Smooth muscle cell (in vitro differentiated cells): ENCODE measurements around the gene C2CD2L. TPM values are rescaled to one million over a fixed set of nuclear protein-coding genes. Genes with fewer than 3 reads are reported as not detected.

ENCODE experiments used
- DNase-seq: peaks from one replicate; lab custom pipeline; 2025; ENCODE audit not compliant: unreplicated experiment; lab: John Stamatoyannopoulos, UW
- H2AFZ ChIP-seq: fragments of 200-600 bp; sonication (generic); 2 replicates; pipeline ENCODE4 v1.6.0; 2016; ENCODE audit warnings: antibody characterized with exemption, low read depth, mild to moderate bottlenecking
- H3F3A ChIP-seq: fragments of 200-600 bp; sonication (generic); 2 replicates; pipeline ENCODE4 v1.6.0; 2017; ENCODE audit warnings: antibody characterized with exemption, low read depth
- H3K27ac ChIP-seq: fragments of 200-600 bp; sonication (generic); 2 replicates; pipeline ENCODE4 v1.5.1; 2016; ENCODE audit warnings: low read depth, mild to moderate bottlenecking
- H3K27me3 ChIP-seq: fragments of 200-600 bp; sonication (generic); 2 replicates; pipeline ENCODE4 v1.6.1; 2016; ENCODE audit warnings: low read depth, mild to moderate bottlenecking
- H3K36me3 ChIP-seq: fragments of 200-600 bp; sonication (generic); 2 replicates; pipeline ENCODE4 v1.5.1; 2016; ENCODE audit warnings: low read depth
- H3K4me1 ChIP-seq: fragments of 200-600 bp; sonication (generic); 2 replicates; pipeline ENCODE4 v1.5.1; 2016; ENCODE audit warnings: low read depth
- H3K4me2 ChIP-seq: fragments of 200-600 bp; sonication (generic); 2 replicates; pipeline ENCODE4 v1.6.0; 2016; ENCODE audit warnings: mild to moderate bottlenecking
- H3K4me3 ChIP-seq: fragments of 200-600 bp; sonication (generic); 2 replicates; pipeline ENCODE4 v1.5.1; 2016; ENCODE audit warnings: mild to moderate bottlenecking
- H3K79me2 ChIP-seq: fragments of 200-600 bp; sonication (generic); 2 replicates; pipeline ENCODE4 v1.6.0; 2016; ENCODE audit warnings: low read depth, mild to moderate bottlenecking
- H3K9ac ChIP-seq: fragments of 200-600 bp; sonication (generic); 2 replicates; pipeline ENCODE4 v1.6.0; 2016; ENCODE audit warnings: low read depth
- H3K9me3 ChIP-seq: fragments of 200-600 bp; sonication (generic); replicated peaks from 2 replicates; pipeline ENCODE4 v1.5.1; 2016; ENCODE audit warnings: low read depth
- H4K20me1 ChIP-seq: fragments of 200-600 bp; sonication (generic); 2 replicates; pipeline ENCODE4 v1.6.0; 2016; ENCODE audit warnings: low read depth
- WGBS: methylation state at CpG from one replicate; pipeline ENCODE4 v1.1.7; 2016; ENCODE audit warnings: low lambda C conversion rate; 5-methylcytosine and 5-hydroxymethylcytosine counted together
- polyA plus RNA-seq: library from polyadenylated mRNA; unstranded; fragments of >200 nt; fragmentation: Nextera tagmentation; extraction: Ambion mirVana; gene quantifications from 2 replicates; pipeline ENCODE4 v1.2.1, GENCODE V29; 2016
- total RNA-seq: library from RNA; depleted of rRNA; stranded (reverse); fragments of >200 nt; gene quantifications from 2 replicates; pipeline ENCODE4 v1.2.3, GENCODE V29; 2014
- TF ChIP-seq, protein P1 (sequence below): fragments of 200-600 bp; sonication (generic); IDR thresholded peaks from 2 replicates; pipeline ENCODE4 v1.5.1; 2017; ENCODE audit warnings: borderline replicate concordance, mild to moderate bottlenecking, antibody characterized with exemption; ENCODE audit not compliant: insufficient read depth, poor library complexity, severe bottlenecking

C2CD2L gene
- total and polyA plus RNA-seq, 2 experiments from 2014 or later: 4.8 to 7.2 TPM

- no peaks in the 10 kb centered on the region for H3K79me2 ChIP-seq
- TF ChIP-seq, protein P1, sequence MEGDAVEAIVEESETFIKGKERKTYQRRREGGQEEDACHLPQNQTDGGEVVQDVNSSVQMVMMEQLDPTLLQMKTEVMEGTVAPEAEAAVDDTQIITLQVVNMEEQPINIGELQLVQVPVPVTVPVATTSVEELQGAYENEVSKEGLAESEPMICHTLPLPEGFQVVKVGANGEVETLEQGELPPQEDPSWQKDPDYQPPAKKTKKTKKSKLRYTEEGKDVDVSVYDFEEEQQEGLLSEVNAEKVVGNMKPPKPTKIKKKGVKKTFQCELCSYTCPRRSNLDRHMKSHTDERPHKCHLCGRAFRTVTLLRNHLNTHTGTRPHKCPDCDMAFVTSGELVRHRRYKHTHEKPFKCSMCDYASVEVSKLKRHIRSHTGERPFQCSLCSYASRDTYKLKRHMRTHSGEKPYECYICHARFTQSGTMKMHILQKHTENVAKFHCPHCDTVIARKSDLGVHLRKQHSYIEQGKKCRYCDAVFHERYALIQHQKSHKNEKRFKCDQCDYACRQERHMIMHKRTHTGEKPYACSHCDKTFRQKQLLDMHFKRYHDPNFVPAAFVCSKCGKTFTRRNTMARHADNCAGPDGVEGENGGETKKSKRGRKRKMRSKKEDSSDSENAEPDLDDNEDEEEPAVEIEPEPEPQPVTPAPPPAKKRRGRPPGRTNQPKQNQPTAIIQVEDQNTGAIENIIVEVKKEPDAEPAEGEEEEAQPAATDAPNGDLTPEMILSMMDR: no peak
- H3K9me3 ChIP-seq: no peaks in the 10 kb centered on the region
- H3K36me3 ChIP-seq: no peaks in the 10 kb centered on the region
- no peaks in the 10 kb centered on the region for H4K20me1 ChIP-seq
- H3K4me2 ChIP-seq: peak within 1 kb of the TSS; percentile 98
- peak within 1 kb of the TSS; percentile 98 for H2AFZ ChIP-seq
- H3F3A ChIP-seq: no peaks in the 10 kb centered on the region
- H3K9ac ChIP-seq: no peak within 1 kb of the TSS
- no peak within 1 kb of the TSS for H3K27ac ChIP-seq
- peaks cover 27% of the 10 kb centered on the region for H3K27me3 ChIP-seq
- H3K4me1 ChIP-seq: peaks cover 4% of the 10 kb centered on the region
- under 1% methylated on average over 30 of the region's 73 CpGs for WGBS
- DNase-seq: no peak
- peak within 1 kb of the TSS; percentile 73 for H3K4me3 ChIP-seq
Observed at GRCh38 chr11:119149018-119149785, 42.1 kb downstream of the C2CD2L start, which contains the start of gene ABCG4. Gene ABCG4, plus strand, starts transcription at chr11:119149052. Its CDS starts 914 bp downstream, at chr11:119149966.

GRCh38 chr11:119149786-119150275 is 42.7 kb downstream of the C2CD2L start:
- Histone ChIP-seq H3K9me3 (no peaks in the 10 kb centered on the region), H3K79me2 (no peaks in the 10 kb centered on the region), H3K4me2 (peak overlapping the region; percentile 98), H3K4me3 (peak overlapping the region; percentile 73), H3K27ac (no peak overlapping the region), H3F3A (no peaks in the 10 kb centered on the region), H3K36me3 (no peaks in the 10 kb centered on the region), H3K4me1 (peaks cover 4% of the 10 kb centered on the region), H4K20me1 (no peaks in the 10 kb centered on the region), H2AFZ (peak overlapping the region; percentile 98), H3K9ac (no peak overlapping the region), H3K27me3 (peaks cover 27% of the 10 kb centered on the region)
- DNase-seq: no peak
- TF ChIP-seq, protein P1: no peak
- 6% methylated on average over 23 of the region's 33 CpGs for WGBS

DNA sequence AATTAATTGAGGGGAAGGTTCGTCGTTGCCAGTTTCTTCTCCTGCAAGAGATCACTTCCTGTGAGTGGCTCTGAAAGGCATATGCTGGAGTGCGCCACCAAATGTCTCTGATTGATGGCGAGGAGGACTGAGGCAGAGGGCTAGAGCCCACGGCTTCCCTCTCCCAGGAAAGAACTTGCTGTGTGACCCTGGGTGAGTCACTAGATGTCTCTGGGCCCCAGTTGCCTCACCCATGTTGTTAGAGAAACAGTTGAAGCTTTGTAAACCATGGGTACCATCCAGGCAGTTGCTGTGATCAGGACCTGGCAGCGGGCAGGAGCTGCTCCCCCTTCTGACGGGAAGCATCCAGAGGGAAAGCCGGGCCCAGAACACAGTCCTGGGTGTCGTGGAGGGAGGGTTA is 44.9 kb downstream of the C2CD2L start:
- Histone ChIP-seq H2AFZ (no peak overlapping the region), H3F3A (no peaks in the 10 kb centered on the region), H4K20me1 (no peaks in the 10 kb centered on the region), H3K79me2 (no peaks in the 10 kb centered on the region), H3K4me3 (no peak overlapping the region), H3K9me3 (no peaks in the 10 kb centered on the region), H3K9ac (no peak overlapping the region), H3K4me1 (peaks cover 4% of the 10 kb centered on the region), H3K4me2 (no peak overlapping the region), H3K36me3 (no peaks in the 10 kb centered on the region), H3K27ac (no peak overlapping the region), H3K27me3 (peaks cover 19% of the 10 kb centered on the region)
- TF ChIP-seq, protein P1: no peak
- DNase-seq: no peak
- WGBS: 84% methylated on average over 9 of the region's 9 CpGs
